NCI-H2227 (cell line): ENCODE results near the gene CLBA1.

Source experiments
- DNase-seq: peaks from one replicate; lab custom pipeline; 2025; ENCODE audit not compliant: unreplicated experiment; lab: John Stamatoyannopoulos, UW

The CLBA1 gene

GRCh38 chr14:104968541-104969401 lies 16.8 kb upstream of the CLBA1 start:
- no peak for DNase-seq

- no peak for DNase-seq
These were observed 15.8 kb upstream of the CLBA1 start for GRCh38 chr14:104969741-104970230.

- DNase-seq, result no peak
These were observed 15.1 kb upstream of the CLBA1 start for GRCh38 chr14:104970231-104971068.

GRCh38 chr14:104971447-104972240 lies 13.9 kb upstream of the CLBA1 start:
- DNase-seq, result no peak

- DNase-seq, result no peak
These were observed 13.1 kb upstream of the CLBA1 start for GRCh38 chr14:104972301-104973134.

GRCh38 chr14:104973135-104973384 lies 12.5 kb upstream of the CLBA1 start:
- no peak for DNase-seq

GRCh38 chr14:104973385-104974145 lies 12.0 kb upstream of the CLBA1 start:
- DNase-seq, result no peak

GRCh38 chr14:104974146-104974541 lies 11.4 kb upstream of the CLBA1 start:
- no peak for DNase-seq

GRCh38 chr14:104974665-104975390 lies 10.8 kb upstream of the CLBA1 start:
- no peak for DNase-seq

GRCh38 chr14:104975481-104976197 lies 9.9 kb upstream of the CLBA1 start:
- no peak for DNase-seq

- peak; percentile 40 for DNase-seq
These were observed 9.2 kb upstream of the CLBA1 start for GRCh38 chr14:104976198-104977007.

- DNase-seq, result no peak
These were observed 8.4 kb upstream of the CLBA1 start for GRCh38 chr14:104977008-104977680.

- DNase-seq, result peak; percentile 90
These were observed 7.6 kb upstream of the CLBA1 start, which contains the start of gene AHNAK2 for GRCh38 chr14:104977681-104978653. Gene AHNAK2 (minus strand): TSS chr14:104978374. CDS start chr14:104978237, 137 bp downstream.

GRCh38 chr14:104978746-104979691 lies 6.6 kb upstream of the CLBA1 start:
- DNase-seq, result no peak
